GM12891 (cell line): ENCODE results near the gene CPLX3.

Source experiments
- PAX5 ChIP-seq: IDR thresholded peaks from 2 replicates; pipeline ENCODE4 v1.6.1; 2011; ENCODE audit warnings: low read length, moderate library complexity, mild to moderate bottlenecking; ENCODE audit not compliant: insufficient read depth, severe bottlenecking
- POLR2A ChIP-seq: IDR thresholded peaks from 2 replicates; pipeline ENCODE4 v1.6.1; 2011; ENCODE audit warnings: low read depth, low read length, control low read depth
- POLR2AphosphoS5 ChIP-seq: IDR thresholded peaks from 2 replicates; pipeline ENCODE4 v1.6.1; 2011; ENCODE audit warnings: low read depth, low read length, control low read depth

DNA sequence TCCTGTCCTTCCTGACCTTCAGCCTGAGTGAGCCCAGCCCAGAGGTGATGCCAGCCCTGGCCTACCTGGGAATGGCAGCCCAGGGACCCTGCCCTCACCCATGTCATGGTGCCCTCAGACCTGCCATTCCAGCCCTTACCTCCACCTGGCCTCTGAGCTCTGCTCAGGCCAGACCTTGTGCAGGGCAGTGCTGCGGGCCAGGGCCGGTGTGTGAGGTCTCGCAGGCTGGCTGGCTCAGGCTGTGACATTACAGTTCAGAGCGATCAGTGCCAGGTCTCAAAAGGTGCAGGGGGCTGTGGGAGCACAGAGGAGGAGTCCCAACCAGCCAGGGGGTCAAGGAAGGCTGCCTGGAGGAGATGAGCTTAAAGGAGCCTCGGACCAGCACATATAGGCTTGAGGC is 6.4 kb upstream of the CPLX3 start:
- no peak for TF ChIP-seq POLR2AphosphoS5
- TF ChIP-seq POLR2A: no peak
- TF ChIP-seq PAX5: no peak
